A204.1 (cell line): ENCODE data around the gene PHACTR2.

Experiments
- FAIRE-seq: peaks from 2 replicates; lab custom pipeline; 2012; peaks lifted over from hg19 to GRCh38; lab: Jason Lieb, UNC

PHACTR2 gene

DNA sequence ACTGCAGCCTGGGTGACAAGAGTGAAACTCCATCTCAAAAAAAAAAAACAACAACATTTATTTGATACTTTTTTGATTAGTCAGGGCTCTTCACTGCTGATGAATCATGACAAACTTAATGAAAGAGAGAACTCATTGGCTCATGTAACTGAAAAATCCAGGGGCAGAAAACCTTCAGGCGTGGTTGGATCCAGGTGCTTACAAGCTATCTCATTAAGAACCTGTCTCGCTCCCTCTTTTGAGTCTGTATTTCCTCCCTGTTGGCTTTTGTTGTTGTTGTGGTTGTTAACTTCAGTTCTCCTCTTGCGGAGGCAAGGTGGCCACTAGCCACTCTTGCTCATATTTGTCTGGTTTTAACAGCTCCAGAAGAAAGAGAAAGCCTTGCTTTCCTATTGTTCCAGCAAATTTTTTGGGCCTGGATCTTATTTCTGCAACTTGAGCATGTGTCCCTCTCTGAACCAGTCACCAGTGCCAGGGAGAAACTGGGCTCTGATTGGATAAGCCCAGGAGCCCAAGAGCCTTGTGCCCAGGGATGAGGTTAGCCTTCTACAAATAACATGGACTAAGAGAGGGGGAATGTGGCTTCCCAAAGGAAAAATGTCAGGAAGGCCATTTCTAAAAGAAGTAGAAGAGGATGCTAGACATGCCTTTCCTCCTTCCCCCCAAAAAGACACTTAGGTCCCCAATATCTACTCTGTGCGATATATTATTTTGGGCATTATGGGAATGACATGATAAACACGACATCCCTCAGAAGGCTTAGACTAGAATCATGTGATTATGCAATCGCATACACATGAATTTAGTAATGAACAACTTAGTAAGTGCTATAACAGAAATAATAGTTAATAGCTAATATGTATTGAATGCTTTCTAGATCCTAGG is 64.5 kb downstream of the PHACTR2 start:
- no peak for FAIRE-seq

DNA sequence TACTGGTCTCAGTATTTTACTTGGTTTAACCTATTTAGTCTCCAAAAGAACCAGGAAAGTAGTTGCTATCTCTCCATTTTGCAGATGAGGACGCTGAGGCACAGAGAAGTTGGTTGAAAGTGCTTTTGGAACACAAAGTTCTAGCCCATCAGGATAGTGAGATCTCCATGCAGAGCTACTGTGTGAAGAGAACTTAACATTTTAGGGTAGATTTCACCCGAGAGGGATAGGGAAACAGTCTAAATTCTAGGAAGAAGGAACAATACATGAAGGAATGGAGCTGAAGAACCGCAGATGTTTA is 65.1 kb downstream of the PHACTR2 start:
- FAIRE-seq: no peak

DNA sequence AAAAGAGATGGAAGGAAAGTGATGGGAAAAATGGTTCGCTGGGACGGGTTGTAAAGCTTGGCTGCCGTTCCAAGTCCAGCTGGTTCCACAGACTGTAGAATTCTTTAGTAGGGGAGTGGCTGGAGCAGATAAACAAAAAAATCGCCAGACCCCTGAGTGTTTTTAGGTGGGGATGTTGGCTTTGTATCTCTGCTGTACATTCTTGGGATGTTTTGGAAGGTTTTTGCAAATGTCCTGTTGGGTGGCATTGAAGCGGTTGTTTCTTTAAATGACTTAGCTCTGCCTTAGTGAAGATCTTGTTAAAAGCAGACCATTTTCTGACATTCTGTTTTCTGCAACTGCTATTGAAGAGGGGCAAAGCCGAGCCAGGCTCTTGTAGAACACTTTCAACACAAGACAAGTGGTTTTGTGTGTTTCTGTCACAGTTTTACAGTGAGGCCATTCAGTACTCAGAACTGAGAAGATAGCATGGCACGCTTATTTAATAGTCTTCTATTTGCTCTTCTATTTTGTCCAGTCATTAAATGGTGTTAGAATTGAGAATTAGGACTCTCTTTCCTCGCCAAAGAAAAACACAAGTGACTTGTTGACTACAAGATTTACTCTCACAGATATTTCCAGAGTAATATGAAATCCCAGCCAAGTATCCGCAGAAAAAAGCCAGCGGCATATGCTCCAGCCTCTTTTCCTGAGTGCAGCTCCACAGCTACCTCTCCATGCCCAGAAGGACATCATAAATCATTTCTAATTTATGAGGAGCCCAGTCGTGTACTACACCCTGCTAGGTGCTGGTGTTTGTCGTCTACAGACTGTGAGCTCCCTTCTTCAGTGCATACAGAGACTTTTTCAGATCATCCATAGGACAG is 65.8 kb downstream of the PHACTR2 start:
- peak; percentile 57 for FAIRE-seq

DNA sequence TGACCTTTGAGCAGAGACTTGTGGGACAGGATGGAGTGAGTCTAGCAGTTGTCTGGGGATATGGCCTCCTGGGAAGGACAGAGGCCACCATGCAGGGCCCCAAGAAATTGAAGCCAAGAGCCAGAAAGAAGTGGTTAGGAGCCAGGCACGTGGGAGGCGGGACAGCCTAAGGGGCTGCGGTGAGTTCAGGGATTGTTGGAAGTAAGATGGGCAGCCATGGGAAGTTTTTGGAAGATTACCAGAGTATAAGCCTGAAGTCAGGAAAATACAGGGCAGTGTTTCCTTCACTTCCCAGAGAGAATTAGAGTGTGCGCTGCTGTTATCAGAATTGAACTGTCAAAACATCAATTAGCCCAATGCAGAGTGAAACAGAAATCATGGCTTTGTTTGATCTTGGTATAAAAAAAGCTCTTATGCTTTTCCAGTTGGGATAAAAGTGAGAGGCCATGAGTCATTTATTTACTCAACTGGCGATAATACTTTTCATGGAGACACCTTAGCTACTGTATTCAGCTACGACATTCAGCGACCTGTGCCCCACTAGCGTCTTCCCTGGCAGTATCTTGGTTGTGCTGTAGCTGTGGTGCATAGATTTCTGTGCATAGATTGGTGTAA is 66.9 kb downstream of the PHACTR2 start:
- no peak for FAIRE-seq

DNA sequence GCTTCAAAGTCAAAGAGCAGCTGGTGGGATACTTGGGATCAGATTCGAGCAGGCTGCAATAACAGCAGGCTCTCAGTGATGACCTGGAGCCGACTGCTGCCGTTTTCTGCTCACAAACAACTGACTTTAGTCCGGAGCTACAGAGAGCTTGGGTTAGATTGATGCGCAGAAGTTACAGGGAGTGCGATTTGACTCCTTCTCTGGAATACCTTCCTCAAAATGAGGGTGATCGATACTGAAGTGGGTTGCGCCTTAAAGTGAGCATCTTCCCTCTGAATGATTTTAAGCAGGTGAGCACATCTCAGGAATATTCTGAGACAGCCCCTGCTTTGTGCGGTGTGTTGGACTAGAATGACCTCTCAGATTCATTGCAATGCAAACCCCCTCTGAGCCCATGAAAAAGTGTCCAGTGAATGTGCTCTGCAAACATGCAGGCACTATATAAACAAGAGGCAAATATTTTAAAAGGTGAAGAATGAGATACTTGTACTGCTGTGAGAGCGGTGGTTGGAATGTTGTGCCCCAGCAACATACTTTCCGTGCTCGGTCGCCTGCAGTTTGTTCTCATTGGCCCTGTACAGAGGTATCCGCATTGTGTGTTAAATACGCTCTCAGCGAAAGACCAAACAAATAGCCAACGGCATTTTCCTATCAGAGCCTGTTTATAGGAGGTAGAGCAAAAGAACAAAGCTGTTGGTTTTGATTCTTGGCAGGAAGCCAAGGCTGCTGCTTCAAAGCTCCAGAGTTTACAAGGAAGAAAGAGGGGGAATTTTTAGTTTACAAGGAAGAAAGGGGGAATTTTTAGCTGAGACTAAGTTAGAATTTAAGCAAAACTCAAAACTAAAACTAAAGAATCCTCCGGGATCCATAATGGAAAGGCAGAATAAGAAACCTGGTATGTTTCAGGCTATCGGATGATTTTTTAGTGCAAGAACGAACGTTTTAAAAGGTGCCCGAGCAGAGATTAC is 67.7 kb downstream of the PHACTR2 start:
- peak; percentile 86 for FAIRE-seq

DNA sequence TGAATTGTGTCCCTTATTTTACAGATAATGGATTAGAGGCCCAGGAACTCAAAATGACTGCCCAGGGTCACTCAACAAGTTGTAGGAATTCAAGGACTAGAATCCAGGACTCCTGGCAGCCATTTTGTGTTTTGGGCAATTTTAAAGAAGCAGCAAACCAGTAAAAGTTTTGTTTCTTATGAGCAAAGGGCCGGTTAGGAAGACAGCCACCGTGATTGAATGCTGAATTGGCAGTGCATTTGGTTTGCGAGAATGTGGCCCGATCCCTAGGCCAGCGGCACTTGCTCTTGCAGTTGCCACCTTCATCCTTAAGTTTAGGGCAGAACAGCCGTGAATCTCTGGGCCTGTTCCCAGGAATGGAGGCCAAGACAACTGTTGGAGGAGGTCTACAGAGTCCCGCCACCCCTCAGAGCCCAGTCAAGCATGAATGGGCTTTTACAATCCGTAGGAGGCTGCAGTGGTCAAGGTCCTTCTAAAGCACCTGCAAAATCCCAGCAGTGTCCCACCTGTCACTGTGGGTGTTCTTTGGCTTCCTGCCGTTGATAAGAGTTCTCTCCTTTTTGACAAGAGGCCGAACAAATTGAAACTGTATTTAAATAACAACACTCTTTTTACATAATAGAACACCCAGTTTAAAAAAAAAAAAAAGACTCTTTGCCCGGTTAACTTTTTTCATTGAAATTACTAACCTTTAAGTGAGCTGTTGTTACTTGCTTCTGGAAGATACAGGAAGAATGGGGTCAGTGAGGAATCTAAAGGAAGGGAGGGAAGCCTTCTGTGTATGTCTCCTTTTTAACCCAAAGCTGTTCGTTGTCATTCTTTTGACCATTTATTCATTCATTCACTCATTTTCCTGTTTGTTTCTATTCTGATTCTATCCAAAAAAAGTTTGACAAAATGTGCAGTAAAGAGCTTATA is 68.7 kb downstream of the PHACTR2 start:
- peak; percentile 83 for FAIRE-seq

DNA sequence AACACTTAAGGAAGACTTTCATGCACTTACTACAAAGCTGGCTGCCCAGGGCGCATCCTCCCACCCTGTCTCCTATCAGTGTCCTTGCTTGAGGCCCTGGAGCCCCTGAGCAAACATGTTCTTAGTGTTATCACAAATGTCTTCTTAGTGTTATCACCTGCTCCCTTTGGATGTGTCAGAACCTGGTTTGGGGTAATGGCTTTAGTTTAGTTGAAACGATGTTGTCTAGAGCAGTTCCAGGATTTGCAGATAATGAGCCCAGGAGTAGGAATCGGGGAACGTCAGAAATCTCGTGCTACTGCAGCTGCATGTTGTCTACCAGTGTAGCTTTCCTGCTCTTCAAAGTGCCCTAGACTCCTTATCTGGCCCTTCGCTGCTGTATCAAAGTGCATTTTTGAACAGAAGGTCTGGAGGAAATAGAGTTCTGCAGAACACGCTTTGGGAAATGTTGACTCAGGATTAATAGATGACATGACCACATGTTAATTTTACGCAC is 69.6 kb downstream of the PHACTR2 start:
- FAIRE-seq: no peak

DNA sequence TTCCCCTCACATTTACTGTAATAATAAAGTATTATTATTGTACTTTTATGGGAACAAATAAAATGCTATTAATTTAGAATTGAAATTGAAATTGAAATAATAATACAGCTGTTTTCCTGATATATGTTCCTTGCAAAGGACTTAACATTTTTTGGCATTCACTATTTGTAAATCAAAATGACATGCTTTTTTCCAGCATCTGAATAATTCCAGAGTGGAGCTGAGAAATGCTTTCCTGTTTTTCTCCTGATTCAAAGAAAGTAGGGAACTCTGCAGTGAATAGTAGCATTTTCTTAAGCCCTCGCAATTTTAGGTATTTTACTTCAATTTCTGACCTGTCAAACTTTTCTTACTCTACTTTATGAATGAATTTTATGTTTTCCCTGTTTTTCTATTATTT is 72.1 kb downstream of the PHACTR2 start:
- FAIRE-seq: no peak

DNA sequence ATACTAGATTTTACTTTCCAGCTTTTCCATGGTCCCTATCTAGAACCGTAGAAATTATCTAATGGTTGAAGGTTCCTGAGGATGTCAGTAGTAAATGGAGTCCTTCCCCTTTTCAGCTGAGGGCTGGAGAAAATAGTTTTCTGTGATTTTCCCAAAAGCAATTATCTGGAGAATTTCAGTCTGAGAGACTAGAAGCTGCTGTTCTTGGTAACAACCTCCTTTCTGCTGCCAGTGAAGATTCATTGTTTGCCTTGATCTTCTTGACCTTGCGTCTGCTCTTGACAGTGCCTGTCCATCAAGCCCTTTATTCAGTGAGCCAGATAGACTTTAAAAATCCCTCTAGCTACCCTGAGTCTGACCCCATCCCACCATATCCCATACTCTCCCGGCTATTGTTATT is 73.1 kb downstream of the PHACTR2 start:
- no peak for FAIRE-seq

DNA sequence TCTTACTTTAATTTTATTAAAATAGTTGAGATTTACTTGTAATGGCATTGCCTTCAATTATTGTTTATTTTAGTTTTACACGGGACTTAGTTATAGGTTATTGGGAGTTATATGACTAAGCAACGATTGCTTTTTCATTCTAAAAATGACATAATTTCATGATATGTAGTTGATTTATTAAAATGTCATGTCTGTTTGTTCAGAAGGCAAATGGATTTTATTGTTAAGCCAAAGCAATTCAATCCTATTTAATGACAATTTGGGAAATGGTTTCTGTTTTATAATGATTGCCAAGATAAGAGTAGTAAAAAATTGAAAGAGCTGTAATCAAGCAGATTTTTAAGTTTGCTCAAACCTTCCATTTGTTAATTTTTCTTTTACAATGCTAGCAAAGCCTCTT is 74.7 kb downstream of the PHACTR2 start:
- no peak for FAIRE-seq

DNA sequence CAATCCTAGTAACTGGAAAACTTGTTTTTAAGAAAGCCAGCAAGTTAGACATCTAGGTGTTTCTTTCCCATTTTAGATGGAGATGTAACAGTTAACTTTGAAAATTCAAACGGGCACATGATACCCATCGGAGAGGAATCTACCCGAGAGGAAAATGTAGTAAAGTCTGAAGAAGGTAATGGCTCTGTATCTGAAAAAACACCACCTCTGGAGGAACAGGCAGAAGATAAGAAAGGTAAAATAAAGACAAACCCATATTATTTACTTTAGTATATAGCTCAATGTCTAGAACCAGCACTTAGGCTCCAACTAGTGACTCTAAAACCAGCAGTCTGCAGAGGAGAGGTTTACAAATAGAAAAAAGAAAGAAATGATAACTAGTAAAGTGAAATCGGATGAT is 75.9 kb downstream of the PHACTR2 start:
- no peak for FAIRE-seq

DNA sequence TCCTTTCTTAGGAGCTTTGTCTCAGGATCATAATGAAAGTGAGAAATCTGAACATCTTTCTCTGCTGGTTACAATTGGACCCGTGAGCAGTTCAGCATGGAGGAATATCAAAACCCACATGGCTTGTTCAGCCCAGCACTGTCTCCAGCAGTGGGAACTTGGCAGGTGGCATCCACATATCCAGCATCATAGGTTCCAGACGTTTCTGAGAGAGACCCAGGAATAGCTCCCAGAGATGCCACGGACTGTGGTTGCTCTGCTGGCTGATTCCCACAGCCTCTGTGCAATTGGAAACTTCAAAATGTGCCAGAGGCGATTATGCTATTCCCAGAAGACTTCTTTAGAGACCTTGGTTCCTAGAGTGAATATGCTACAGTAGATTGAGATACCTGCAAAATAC is 76.4 kb downstream of the PHACTR2 start:
- FAIRE-seq: no peak

DNA sequence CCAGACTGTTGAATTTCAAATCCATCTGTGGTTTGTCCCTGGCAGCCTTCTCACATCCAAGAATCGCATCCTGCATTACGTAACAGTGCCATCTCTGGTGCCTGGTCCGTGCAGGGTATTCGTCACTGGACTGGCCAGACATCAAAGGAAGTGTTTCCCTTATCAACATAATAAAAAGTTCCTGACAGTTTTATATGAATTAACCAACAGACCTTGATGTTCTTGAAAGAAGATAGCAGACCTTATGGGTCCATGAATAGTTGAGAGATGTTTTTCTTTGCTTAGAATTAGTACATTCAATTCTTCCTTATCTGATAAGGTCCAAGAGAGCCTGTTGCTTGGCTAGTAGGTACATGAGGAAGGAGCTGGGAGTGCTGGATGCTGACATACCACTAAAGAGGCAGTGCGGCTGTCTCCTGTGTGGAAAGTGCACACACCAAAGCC is 77.6 kb downstream of the PHACTR2 start:
- no peak for FAIRE-seq

DNA sequence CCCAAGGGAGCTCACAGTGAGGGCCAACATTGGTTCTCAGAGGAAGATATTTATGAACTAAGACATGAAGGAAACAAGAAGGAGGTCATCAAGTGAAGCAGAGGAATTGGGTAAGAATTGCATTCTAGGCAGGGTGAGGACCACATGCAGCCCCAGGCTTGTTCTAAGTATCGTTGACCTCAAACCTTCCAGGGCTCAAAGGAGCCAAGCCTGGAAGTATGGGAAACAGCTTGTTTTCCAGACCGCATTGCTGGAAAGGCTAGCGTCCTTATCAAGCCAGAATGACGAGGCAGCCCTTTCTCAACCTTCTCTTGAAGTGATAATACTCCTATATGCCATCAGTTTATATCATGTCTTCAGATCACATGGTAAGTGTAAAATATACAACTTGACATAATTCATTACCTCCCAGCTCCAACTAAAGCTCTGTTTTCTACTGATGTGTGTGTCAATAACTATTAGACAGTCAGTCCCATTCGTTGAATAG is 79.6 kb downstream of the PHACTR2 start:
- no peak for FAIRE-seq

DNA sequence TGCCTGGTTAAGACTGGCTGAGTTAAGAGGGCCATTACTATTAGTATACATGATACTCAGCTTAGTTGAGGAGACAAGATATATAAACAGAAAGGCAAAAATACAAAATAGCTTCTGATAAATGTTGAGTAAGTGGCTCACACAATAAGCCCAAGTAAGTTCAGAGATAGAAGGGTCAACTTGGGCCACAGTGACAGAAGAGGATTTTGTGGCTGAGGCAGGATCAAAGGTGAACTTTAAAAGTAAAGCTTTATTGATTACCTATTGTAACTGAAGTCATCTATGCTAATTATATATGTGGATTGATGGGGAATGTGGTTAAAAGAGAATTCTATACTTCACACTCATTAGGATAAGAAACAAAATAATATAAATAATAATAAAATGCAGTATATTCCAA is 80.8 kb downstream of the PHACTR2 start:
- no peak for FAIRE-seq

DNA sequence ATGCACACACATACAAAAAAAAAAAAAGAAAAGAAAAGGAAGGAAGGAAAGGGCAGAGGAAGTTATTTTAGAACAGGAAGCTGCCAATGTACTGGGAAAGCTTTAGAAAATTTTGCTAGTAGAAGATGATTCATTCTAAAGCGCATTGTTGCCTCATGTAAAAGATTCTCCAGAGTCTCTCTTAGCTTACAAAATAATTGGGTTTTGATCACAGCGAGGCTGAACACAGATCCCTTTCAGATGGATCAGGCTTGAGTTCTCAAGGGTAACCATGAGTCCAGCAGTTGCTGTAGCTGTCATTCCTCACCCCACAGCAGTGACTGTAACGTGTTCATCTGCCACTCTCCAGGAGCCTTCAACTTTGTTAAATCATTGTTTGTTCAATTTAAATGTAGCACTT is 81.9 kb downstream of the PHACTR2 start:
- FAIRE-seq: no peak

DNA sequence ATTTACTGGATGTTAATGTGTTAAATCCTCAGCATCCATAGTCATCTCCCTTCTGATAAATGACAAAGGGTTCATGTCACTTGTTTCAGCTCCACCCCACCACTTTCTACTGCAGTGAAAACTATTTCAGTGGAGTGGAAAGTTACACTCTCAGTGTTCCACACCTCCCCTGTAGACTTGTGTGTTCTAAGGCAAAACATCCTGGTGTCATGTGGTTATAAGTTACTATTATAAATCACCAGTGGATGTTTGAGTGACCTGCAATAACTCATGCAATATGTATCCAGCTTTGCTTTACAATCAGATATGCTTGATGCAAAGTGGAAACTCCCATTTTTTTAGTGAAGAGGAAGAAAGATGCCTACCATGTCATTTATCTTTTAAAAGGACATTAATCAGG is 83.3 kb downstream of the PHACTR2 start:
- no peak for FAIRE-seq

DNA sequence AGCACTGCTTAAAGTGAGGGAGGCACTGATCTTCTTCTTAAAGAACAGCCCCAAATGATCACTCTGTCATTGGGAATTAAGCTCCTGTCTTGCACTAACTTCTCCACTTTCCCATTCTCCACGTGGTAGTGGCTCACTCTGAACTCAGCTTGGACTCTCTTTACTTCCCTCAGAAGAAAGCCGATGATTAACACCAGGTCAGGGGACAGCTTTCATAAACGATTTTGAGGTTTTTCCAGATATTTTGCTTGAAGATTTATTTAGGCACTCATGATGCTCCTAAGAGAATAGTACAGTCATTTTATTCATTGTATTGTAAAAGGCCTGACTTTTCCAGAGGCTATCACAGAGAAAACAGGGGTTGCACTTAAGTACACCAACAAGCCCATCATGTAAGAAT is 84.4 kb downstream of the PHACTR2 start:
- FAIRE-seq: no peak

DNA sequence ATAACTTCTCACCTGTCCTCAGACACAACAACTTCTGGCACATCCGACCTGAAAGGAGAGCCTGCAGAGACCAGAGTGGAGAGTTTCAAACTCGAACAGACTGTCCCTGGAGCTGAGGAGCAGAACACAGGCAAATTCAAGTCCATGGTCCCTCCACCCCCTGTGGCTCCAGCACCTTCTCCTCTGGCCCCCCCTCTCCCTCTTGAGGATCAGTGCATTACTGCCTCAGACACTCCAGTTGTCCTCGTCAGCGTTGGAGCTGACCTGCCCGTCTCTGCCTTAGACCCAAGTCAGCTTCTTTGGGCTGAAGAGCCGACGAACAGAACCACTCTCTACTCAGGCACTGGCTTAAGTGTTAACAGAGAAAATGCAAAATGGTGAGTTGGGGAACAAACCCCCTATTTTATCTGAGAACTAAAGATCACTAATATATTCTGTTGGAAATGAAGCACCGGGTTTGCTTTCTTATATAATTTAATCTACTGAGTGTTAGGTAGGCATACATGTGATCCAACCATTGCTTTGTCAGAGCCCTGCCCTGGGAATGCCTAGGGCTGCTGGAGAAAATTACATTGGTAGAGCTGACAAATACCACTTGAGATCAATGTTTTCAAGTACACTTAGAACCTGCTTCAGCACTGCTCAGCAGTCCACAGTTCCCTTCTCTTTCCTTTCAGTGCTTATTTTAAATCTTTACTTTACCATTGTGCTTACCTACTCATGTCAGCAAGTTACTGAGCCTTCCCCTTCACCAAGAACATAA is 87.8 kb downstream of the PHACTR2 start:
- FAIRE-seq: no peak

DNA sequence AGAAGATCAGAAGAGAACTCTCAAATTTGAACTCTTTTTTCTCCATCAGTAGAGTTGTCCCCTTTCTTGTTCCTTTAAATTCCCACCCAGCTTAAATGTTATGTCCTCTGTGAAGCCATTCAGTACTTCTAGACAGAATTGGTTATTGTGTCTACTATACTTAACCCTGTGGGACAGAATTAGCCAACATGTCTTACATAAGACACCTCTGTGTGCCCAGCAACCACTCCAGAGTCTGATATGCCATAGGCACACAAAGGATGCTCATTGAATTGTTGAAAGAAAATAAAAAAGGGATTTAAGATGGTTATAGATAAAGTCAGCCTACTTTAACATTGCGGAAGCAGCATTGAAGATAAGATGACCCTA is 88.4 kb downstream of the PHACTR2 start:
- FAIRE-seq: no peak
